HepG2 (cell line): ENCODE data around the gene MYO5B. TPM values are rescaled to one million over a fixed set of nuclear protein-coding genes. Genes with fewer than 3 reads are reported as not detected.

ENCODE experiments used
- GFI1 ChIP-seq: sonication (generic); formaldehyde crosslinking; IDR thresholded peaks from 2 replicates; pipeline ENCODE4 v1.5.0; 2020; ENCODE audit warnings: missing genetic modification reagents, mild to moderate bottlenecking, borderline replicate concordance
- HOXA3 ChIP-seq: sonication (generic); formaldehyde crosslinking; IDR thresholded peaks from 2 replicates; pipeline ENCODE4 v1.5.0; 2020; ENCODE audit warnings: missing genetic modification reagents
- KMT2A ChIP-seq: sonication (generic); formaldehyde crosslinking; IDR thresholded peaks from 2 replicates; pipeline ENCODE4 v1.4.0; 2020; ENCODE audit warnings: missing genetic modification reagents
- SIX1 ChIP-seq: sonication (generic); formaldehyde crosslinking; IDR thresholded peaks from 2 replicates; pipeline ENCODE4 v1.4.0; 2020; ENCODE audit warnings: missing genetic modification reagents, borderline replicate concordance
- ZNF224 ChIP-seq: sonication (generic); formaldehyde crosslinking; IDR thresholded peaks from 2 replicates; pipeline ENCODE4 v1.5.0; 2020; ENCODE audit warnings: mild to moderate bottlenecking, missing genetic modification reagents
- ZNF350 ChIP-seq: sonication (generic); formaldehyde crosslinking; IDR thresholded peaks from 2 replicates; pipeline ENCODE4 v1.4.0; 2020; ENCODE audit warnings: mild to moderate bottlenecking, low read depth, missing genetic modification reagents, borderline replicate concordance
- ZNF484 ChIP-seq: sonication (generic); formaldehyde crosslinking; IDR thresholded peaks from 2 replicates; pipeline ENCODE4 v1.5.1; 2020; ENCODE audit warnings: mild to moderate bottlenecking, low read depth, missing genetic modification reagents, borderline replicate concordance
- ZNF614 ChIP-seq: IDR thresholded peaks from 2 replicates; pipeline ENCODE4 v1.6.1; 2018; ENCODE audit warnings: missing biosample characterization, missing genetic modification reagents, inconsistent platforms, borderline replicate concordance
- polyA plus RNA-seq, 8 experiments: library from polyadenylated mRNA; depleted of rRNA in 3 of 8; stranded (reverse) in 7 of 8; unstranded in 1 of 8; fragments of >200 nt; fragmentation: Illumina TruSeq in 4 of 8; extraction: Trizol in 4 of 8; gene quantifications; 2 replicates each; pipeline versions ENCODE4 v1.2.1 to v1.2.3, GENCODE V29; 2011 to 2016; ENCODE audit warnings: low read depth in 4 of 8, missing spikeins in 1 of 8, mixed read lengths in 1 of 8; ENCODE audit not compliant: insufficient read depth in 1 of 8
- total RNA-seq, 5 experiments: library from RNA; depleted of rRNA; stranded (reverse); fragments of >200 nt; fragmentation: Illumina TruSeq; extraction: Trizol; gene quantifications; 2 replicates each; pipeline ENCODE4 v1.2.3, GENCODE V29; 2016; ENCODE audit warnings: low read depth in 1 of 5
- TF ChIP-seq, protein P1 (sequence below): sonication (generic); formaldehyde crosslinking; IDR thresholded peaks from 2 replicates; pipeline ENCODE4 v1.5.0; 2020; ENCODE audit warnings: mild to moderate bottlenecking, missing genetic modification reagents, borderline replicate concordance
- TF ChIP-seq, protein P2 (sequence below): sonication (generic); formaldehyde crosslinking; IDR thresholded peaks from 2 replicates; pipeline ENCODE4 v1.4.0; 2020; ENCODE audit warnings: missing genetic modification reagents
- TF ChIP-seq, protein P3 (sequence below), 2 experiments: IDR thresholded peaks; 2 replicates each; pipeline ENCODE4 v1.6.1; 2011 to 2012; ENCODE audit warnings: low read length in 2 of 2, borderline replicate concordance in 1 of 2, low read depth in 1 of 2, mild to moderate bottlenecking in 1 of 2, moderate library complexity in 1 of 2

MYO5B gene
- total and polyA plus RNA-seq, 2 of the 13 experiments (the other 11 are each of a cell fraction or from before 2014, with no cell fraction given): 13.1 to 24.0 TPM

DNA sequence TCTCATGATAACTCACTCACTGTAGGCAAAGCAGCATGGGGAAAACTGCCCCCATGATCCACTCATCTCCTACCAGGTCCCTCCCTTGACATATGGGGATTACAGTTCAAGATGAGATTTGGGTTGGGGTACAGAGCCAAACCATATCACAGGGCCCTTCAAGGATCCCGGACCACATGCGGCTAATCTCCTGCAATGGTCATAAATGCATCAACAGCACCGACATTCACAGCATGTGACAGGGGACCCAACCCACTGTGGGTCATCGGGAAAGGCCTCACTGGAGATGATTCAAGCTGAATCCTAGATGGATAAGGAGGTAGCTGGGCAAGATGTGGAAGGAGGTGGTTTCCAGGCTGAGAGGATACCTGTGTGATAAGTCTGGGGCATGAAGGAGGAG is 129.4 kb downstream of the MYO5B start (continued):
- TF ChIP-seq, protein P1, sequence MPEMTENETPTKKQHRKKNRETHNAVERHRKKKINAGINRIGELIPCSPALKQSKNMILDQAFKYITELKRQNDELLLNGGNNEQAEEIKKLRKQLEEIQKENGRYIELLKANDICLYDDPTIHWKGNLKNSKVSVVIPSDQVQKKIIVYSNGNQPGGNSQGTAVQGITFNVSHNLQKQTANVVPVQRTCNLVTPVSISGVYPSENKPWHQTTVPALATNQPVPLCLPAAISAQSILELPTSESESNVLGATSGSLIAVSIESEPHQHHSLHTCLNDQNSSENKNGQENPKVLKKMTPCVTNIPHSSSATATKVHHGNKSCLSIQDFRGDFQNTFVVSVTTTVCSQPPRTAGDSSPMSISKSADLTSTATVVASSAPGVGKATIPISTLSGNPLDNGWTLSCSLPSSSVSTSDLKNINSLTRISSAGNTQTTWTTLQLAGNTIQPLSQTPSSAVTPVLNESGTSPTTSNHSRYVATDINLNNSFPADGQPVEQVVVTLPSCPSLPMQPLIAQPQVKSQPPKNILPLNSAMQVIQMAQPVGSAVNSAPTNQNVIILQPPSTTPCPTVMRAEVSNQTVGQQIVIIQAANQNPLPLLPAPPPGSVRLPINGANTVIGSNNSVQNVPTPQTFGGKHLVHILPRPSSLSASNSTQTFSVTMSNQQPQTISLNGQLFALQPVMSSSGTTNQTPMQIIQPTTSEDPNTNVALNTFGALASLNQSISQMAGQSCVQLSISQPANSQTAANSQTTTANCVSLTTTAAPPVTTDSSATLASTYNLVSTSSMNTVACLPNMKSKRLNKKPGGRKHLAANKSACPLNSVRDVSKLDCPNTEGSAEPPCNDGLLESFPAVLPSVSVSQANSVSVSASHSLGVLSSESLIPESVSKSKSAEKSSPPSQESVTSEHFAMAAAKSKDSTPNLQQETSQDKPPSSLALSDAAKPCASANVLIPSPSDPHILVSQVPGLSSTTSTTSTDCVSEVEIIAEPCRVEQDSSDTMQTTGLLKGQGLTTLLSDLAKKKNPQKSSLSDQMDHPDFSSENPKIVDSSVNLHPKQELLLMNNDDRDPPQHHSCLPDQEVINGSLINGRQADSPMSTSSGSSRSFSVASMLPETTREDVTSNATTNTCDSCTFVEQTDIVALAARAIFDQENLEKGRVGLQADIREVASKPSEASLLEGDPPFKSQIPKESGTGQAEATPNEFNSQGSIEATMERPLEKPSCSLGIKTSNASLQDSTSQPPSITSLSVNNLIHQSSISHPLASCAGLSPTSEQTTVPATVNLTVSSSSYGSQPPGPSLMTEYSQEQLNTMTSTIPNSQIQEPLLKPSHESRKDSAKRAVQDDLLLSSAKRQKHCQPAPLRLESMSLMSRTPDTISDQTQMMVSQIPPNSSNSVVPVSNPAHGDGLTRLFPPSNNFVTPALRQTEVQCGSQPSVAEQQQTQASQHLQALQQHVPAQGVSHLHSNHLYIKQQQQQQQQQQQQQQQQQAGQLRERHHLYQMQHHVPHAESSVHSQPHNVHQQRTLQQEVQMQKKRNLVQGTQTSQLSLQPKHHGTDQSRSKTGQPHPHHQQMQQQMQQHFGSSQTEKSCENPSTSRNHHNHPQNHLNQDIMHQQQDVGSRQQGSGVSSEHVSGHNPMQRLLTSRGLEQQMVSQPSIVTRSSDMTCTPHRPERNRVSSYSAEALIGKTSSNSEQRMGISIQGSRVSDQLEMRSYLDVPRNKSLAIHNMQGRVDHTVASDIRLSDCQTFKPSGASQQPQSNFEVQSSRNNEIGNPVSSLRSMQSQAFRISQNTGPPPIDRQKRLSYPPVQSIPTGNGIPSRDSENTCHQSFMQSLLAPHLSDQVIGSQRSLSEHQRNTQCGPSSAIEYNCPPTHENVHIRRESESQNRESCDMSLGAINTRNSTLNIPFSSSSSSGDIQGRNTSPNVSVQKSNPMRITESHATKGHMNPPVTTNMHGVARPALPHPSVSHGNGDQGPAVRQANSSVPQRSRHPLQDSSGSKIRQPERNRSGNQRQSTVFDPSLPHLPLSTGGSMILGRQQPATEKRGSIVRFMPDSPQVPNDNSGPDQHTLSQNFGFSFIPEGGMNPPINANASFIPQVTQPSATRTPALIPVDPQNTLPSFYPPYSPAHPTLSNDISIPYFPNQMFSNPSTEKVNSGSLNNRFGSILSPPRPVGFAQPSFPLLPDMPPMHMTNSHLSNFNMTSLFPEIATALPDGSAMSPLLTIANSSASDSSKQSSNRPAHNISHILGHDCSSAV (CRISPR knock-in tag): no peak
- TF ChIP-seq SIX1 (CRISPR knock-in tag): no peak
- no peak for TF ChIP-seq HOXA3 (CRISPR knock-in tag)
- no peak for TF ChIP-seq ZNF224
- TF ChIP-seq GFI1: no peak
- TF ChIP-seq ZNF614 (CRISPR knock-in tag): no peak
- TF ChIP-seq, protein P2, sequence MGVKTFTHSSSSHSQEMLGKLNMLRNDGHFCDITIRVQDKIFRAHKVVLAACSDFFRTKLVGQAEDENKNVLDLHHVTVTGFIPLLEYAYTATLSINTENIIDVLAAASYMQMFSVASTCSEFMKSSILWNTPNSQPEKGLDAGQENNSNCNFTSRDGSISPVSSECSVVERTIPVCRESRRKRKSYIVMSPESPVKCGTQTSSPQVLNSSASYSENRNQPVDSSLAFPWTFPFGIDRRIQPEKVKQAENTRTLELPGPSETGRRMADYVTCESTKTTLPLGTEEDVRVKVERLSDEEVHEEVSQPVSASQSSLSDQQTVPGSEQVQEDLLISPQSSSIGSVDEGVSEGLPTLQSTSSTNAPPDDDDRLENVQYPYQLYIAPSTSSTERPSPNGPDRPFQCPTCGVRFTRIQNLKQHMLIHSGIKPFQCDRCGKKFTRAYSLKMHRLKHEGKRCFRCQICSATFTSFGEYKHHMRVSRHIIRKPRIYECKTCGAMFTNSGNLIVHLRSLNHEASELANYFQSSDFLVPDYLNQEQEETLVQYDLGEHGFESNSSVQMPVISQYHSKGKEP (CRISPR knock-in tag): no peak
- TF ChIP-seq, protein P3, sequence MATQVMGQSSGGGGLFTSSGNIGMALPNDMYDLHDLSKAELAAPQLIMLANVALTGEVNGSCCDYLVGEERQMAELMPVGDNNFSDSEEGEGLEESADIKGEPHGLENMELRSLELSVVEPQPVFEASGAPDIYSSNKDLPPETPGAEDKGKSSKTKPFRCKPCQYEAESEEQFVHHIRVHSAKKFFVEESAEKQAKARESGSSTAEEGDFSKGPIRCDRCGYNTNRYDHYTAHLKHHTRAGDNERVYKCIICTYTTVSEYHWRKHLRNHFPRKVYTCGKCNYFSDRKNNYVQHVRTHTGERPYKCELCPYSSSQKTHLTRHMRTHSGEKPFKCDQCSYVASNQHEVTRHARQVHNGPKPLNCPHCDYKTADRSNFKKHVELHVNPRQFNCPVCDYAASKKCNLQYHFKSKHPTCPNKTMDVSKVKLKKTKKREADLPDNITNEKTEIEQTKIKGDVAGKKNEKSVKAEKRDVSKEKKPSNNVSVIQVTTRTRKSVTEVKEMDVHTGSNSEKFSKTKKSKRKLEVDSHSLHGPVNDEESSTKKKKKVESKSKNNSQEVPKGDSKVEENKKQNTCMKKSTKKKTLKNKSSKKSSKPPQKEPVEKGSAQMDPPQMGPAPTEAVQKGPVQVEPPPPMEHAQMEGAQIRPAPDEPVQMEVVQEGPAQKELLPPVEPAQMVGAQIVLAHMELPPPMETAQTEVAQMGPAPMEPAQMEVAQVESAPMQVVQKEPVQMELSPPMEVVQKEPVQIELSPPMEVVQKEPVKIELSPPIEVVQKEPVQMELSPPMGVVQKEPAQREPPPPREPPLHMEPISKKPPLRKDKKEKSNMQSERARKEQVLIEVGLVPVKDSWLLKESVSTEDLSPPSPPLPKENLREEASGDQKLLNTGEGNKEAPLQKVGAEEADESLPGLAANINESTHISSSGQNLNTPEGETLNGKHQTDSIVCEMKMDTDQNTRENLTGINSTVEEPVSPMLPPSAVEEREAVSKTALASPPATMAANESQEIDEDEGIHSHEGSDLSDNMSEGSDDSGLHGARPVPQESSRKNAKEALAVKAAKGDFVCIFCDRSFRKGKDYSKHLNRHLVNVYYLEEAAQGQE (IDR thresholded peaks at IDR 0.05; ENCODE audit: borderline replicate concordance in 1 of 2, low read depth in 1 of 2, low read length in 2 of 2): no peak
- TF ChIP-seq KMT2A: no peak
- TF ChIP-seq ZNF484 (CRISPR knock-in tag): no peak
- no peak for TF ChIP-seq ZNF350 (CRISPR knock-in tag)
- TF ChIP-seq, all 625 proteins: peak for 0
